ENCODE data around the gene POC1B.

The POC1B gene

GRCh38 chr12:89372584-89373370, 153.1 kb downstream of the POC1B start:
- Histone ChIP-seq H3K4me3 (no peak overlapping the region), H3K27ac (peak overlapping the region; percentile 30 to 54)
- DNase-seq (ENCODE audit: low spot score), result no peak
- no peak for TF ChIP-seq CTCF (IDR thresholded peaks at IDR 0.05)

GRCh38 chr12:89370850-89371249, 155.0 kb downstream of the POC1B start:
- H3K4me3 ChIP-seq, result no peak overlapping the region
- DNase-seq (ENCODE audit: low spot score), result no peak
- no peak for TF ChIP-seq CTCF (IDR thresholded peaks at IDR 0.05)
- no peak overlapping the region for H3K27ac ChIP-seq

- H3K27ac ChIP-seq, result no peak overlapping the region
- DNase-seq (ENCODE audit: low spot score), result no peak
- no peak overlapping the region for H3K4me3 ChIP-seq
- no peak for TF ChIP-seq CTCF (IDR thresholded peaks at IDR 0.05)
Measured at GRCh38 chr12:89370421-89370831, 155.4 kb downstream of the POC1B start.

All from coronary artery (tissue), 2 donors.